A549 (cell line): ENCODE measurements around the gene NEK5.

Source experiments
- EP300 ChIP-seq, 2 experiments: fragments of >200 bp; sonication (Bioruptor Twin); formaldehyde crosslinking; IDR thresholded peaks; 2 replicates in 1 of 2; 3 replicates in 1 of 2; pipeline ENCODE4 v1.6.1; 2016 to 2017
- RNF2 ChIP-seq: fragments of 200-600 bp; sonication (generic); IDR thresholded peaks from 2 replicates; pipeline ENCODE4 v1.6.1; 2016; ENCODE audit warnings: low read depth, mild to moderate bottlenecking, antibody characterized with exemption, moderate library complexity, borderline replicate concordance
- ZSCAN20 ChIP-seq: fragments of 250-450 bp; sonication (Bioruptor Pico); IDR thresholded peaks from 2 replicates; pipeline ENCODE4 v1.8.0; 2022; ENCODE audit warnings: mild to moderate bottlenecking, moderate library complexity
- TF ChIP-seq, protein P1 (sequence below): fragments of >200 bp; sonication (Bioruptor Twin); formaldehyde crosslinking; IDR thresholded peaks from 3 replicates; pipeline ENCODE4 v1.5.1; 2016
- TF ChIP-seq, protein P2 (sequence below): fragments of 450-650 bp; IDR thresholded peaks from 2 replicates; pipeline ENCODE4 v1.6.1; 2014; ENCODE audit warnings: antibody characterized with exemption

DNA sequence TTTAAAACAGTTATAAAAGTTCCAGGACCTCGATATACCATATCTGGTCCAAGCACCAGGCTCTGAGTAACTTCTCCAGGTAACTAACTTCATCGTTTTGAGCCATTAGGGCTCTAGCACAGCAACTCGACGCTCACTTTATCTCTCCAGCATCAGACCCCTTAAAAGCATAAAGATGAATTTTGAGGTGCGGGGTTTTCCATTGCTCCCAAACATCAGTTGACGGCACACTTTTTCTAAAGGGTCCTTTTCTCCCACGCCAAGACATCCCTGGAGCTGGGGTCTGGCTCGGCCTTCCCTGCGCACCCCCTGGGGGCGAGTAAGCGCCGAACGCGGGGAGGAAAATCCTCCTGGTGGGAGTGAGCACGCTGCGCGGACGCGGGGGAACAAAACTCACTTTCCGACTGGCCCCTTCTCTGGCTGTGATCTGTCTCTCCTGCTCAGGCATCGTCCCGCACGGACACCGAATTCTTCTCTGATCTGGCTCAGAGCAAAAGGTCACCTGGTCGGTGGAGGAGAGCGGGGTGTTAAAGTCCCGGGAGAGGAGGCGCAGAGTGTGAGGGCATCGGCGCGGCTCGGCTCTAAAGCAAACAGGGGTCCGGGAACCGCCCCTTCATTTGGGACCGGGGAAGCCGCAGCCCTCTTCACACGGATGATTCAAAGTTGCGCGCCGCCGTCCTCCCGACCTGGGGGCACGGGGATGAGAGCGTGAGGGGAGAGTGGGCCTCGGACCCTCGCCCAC is 117.8 kb downstream of the NEK5 start, which contains the start of gene ATP7B:
- TF ChIP-seq RNF2, result no peak
- TF ChIP-seq, protein P1, sequence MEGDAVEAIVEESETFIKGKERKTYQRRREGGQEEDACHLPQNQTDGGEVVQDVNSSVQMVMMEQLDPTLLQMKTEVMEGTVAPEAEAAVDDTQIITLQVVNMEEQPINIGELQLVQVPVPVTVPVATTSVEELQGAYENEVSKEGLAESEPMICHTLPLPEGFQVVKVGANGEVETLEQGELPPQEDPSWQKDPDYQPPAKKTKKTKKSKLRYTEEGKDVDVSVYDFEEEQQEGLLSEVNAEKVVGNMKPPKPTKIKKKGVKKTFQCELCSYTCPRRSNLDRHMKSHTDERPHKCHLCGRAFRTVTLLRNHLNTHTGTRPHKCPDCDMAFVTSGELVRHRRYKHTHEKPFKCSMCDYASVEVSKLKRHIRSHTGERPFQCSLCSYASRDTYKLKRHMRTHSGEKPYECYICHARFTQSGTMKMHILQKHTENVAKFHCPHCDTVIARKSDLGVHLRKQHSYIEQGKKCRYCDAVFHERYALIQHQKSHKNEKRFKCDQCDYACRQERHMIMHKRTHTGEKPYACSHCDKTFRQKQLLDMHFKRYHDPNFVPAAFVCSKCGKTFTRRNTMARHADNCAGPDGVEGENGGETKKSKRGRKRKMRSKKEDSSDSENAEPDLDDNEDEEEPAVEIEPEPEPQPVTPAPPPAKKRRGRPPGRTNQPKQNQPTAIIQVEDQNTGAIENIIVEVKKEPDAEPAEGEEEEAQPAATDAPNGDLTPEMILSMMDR, result no peak
- no peak for TF ChIP-seq ZSCAN20 (CRISPR knock-in tag)
- no peak for TF ChIP-seq EP300 (IDR thresholded peaks at IDR 0.05)
- TF ChIP-seq, protein P2, sequence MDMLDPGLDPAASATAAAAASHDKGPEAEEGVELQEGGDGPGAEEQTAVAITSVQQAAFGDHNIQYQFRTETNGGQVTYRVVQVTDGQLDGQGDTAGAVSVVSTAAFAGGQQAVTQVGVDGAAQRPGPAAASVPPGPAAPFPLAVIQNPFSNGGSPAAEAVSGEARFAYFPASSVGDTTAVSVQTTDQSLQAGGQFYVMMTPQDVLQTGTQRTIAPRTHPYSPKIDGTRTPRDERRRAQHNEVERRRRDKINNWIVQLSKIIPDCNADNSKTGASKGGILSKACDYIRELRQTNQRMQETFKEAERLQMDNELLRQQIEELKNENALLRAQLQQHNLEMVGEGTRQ, result no peak
